Transverse colon (tissue), 4 donors: Measurements from ENCODE around the gene TAAR8. TPM values are rescaled to one million over a fixed set of nuclear protein-coding genes. Genes with fewer than 3 reads are reported as not detected.

Experiments
- DNase-seq: peaks from one replicate; pipeline ENCODE4 v3.0.0-alpha.2; 2019
- H3K27ac ChIP-seq, 4 donors: fragments of 200-600 bp; sonication (generic); 2 replicates each; pipeline ENCODE4 v1.5.1; 2016 to 2018; ENCODE audit warnings: inconsistent platforms in 4 of 4
- H3K27me3 ChIP-seq: fragments of 200-600 bp; sonication (generic); 2 replicates; pipeline ENCODE4 v1.5.1; 2017; ENCODE audit warnings: inconsistent platforms
- H3K36me3 ChIP-seq, 4 donors: fragments of 200-600 bp; sonication (generic); 2 replicates each; pipeline ENCODE4 v1.5.1; 2017 to 2019; ENCODE audit warnings: inconsistent platforms in 4 of 4
- H3K4me1 ChIP-seq, 4 donors: fragments of 200-600 bp; sonication (generic); 2 replicates each; pipeline ENCODE4 v1.5.1; 2017 to 2020; ENCODE audit warnings: inconsistent platforms in 4 of 4
- H3K4me3 ChIP-seq, 4 donors: fragments of 200-600 bp; sonication (generic); 1 replicate in 1 of 4; 2 replicates in 3 of 4; pipeline versions ENCODE4 v1.5.1 to v1.6.1; 2017 to 2019; ENCODE audit warnings: inconsistent platforms in 4 of 4
- H3K9me3 ChIP-seq, 2 donors: fragments of 200-600 bp; sonication (generic); 2 replicates each; pipeline ENCODE4 v1.5.1; 2017 to 2019; ENCODE audit warnings: inconsistent platforms in 2 of 2
- CTCF ChIP-seq, 5 experiments: fragments of 200-600 bp in 3 of 5; fragments of 450-650 bp in 2 of 5; sonication (generic) in 3 of 5; IDR thresholded peaks; 1 replicate in 2 of 5; 2 replicates in 3 of 5; pipeline ENCODE4 v1.5.1; 2016 to 2017; ENCODE audit warnings: antibody characterized with exemption in 5 of 5, inconsistent platforms in 3 of 5, mild to moderate bottlenecking in 2 of 5, moderate library complexity in 1 of 5
- EP300 ChIP-seq: sonication (generic); formaldehyde crosslinking; IDR thresholded peaks from one replicate; pipeline ENCODE4 v1.6.1; 2017; ENCODE audit warnings: antibody characterized with exemption, low read depth
- POLR2A ChIP-seq: fragments of 450-650 bp; IDR thresholded peaks from one replicate; pipeline ENCODE4 v1.6.1; 2016; ENCODE audit warnings: antibody characterized with exemption, mild to moderate bottlenecking, moderate library complexity
- POLR2AphosphoS5 ChIP-seq, 3 donors: sonication (generic); formaldehyde crosslinking; IDR thresholded peaks; one replicate each; pipeline ENCODE4 v1.6.1; 2016; ENCODE audit warnings: antibody characterized with exemption in 3 of 3
- WGBS, 2 donors: methylation state at CpG; one replicate each; pipeline ENCODE4 v1.1.5; 2018; ENCODE audit warnings: low coverage in 1 of 2; 5-methylcytosine and 5-hydroxymethylcytosine counted together
- in situ Hi-C, 4 donors: fragments of 200-750 bp; cut with MboI; loops; one replicate each; pipeline versions ENCODE4 v1.15.0 to v1.15.1; 2017; ENCODE audit warnings: low sequenced_read_pairs in 3 of 4, low pct_ligation_motif_present in 1 of 4, low pct_unique_long_range_greater_than_20kb in 1 of 4
- intact Hi-C: fragments of 100-400 bp; cut with DNase I; formaldehyde crosslinking; loops from one replicate; pipeline ENCODE4 v1.15.1; 2023; ENCODE audit warnings: low total_unique reads
- total RNA-seq, 4 donors: library from RNA; depleted of rRNA; stranded (reverse); fragments of >200 nt; gene quantifications; one replicate each; pipeline ENCODE4 v1.1.0, GENCODE V29; 2016

The TAAR8 gene
- total RNA-seq, 4 donors from 2014 or later = not detected

- no peak overlapping the region for H3K4me3 ChIP-seq
- peaks cover 24% of the 10 kb centered on the region for H3K27me3 ChIP-seq
- H3K27ac ChIP-seq = no peak overlapping the region
- no peaks in the 10 kb centered on the region for H3K36me3 ChIP-seq
- in situ Hi-C loops = loop anchor here (25.0 kb wide), 2 partner anchors 225 to 250 kb away; partner anchors contain the start of genes VNN2 (in 3 of the 4) and SLC18B1 (in 1 of the 4)
- WGBS, 2 donors = 74 to 78% methylated on average over 3 of the region's 3 CpGs
- TF ChIP-seq POLR2A = no peak
- TF ChIP-seq EP300 = no peak
- TF ChIP-seq POLR2AphosphoS5 (IDR thresholded peaks at IDR 0.05) = no peak
- no peak for TF ChIP-seq CTCF (IDR thresholded peaks at IDR 0.05)
- intact Hi-C loops = no loop called here
- no peaks in the 10 kb centered on the region for H3K4me1 ChIP-seq
- no peak for DNase-seq
- no peaks in the 10 kb centered on the region for H3K9me3 ChIP-seq
These were observed 15.3 kb upstream of the TAAR8 start for GRCh38 chr6:132537145-132537544.

GRCh38 chr6:132537977-132538376, 14.5 kb upstream of the TAAR8 start, which contains the start of gene TAAR9:
Gene TAAR9, plus strand, starts transcription at chr6:132538277. Its CDS starts 13 bp downstream, at chr6:132538290.
- H3K27me3 ChIP-seq = peaks cover 24% of the 10 kb centered on the region
- DNase-seq = no peak
- H3K9me3 ChIP-seq = no peaks in the 10 kb centered on the region
- TF ChIP-seq POLR2A (no peak), CTCF (IDR thresholded peaks at IDR 0.05) (no peak), POLR2AphosphoS5 (IDR thresholded peaks at IDR 0.05) (no peak), EP300 (no peak)
- intact Hi-C loops = no loop called here
- no peak within 1 kb of the TSS for H3K4me3 ChIP-seq
- no peaks in the 10 kb centered on the region for H3K4me1 ChIP-seq
- H3K27ac ChIP-seq = no peak within 1 kb of the TSS
- in situ Hi-C loops = loop anchor here (25.0 kb wide), 2 partner anchors 224 to 249 kb away; partner anchors contain the start of genes VNN2 (in 3 of the 4) and SLC18B1 (in 1 of the 4)
- H3K36me3 ChIP-seq = no peaks in the 10 kb centered on the region
- WGBS, 2 donors = 74 to 83% methylated on average over 4 of the region's 4 CpGs

GRCh38 chr6:132544826-132545225, 7.6 kb upstream of the TAAR8 start:
- no peaks in the 10 kb centered on the region for H3K4me1 ChIP-seq
- DNase-seq = no peak
- no peaks in the 10 kb centered on the region for H3K36me3 ChIP-seq
- H3K27me3 ChIP-seq = peaks cover 9% of the 10 kb centered on the region
- in situ Hi-C loops (loop anchor here (25.0 kb wide), 2 partner anchors 217 to 242 kb away; partner anchors contain the start of genes VNN2 (in 3 of the 4) and SLC18B1 (in 1 of the 4)), intact Hi-C loops (no loop called here)
- H3K27ac ChIP-seq = no peak overlapping the region
- H3K9me3 ChIP-seq = no peaks in the 10 kb centered on the region
- H3K4me3 ChIP-seq = no peak overlapping the region
- no peak for TF ChIP-seq CTCF (IDR thresholded peaks at IDR 0.05)
- no peak for TF ChIP-seq POLR2AphosphoS5 (IDR thresholded peaks at IDR 0.05)

GRCh38 chr6:132548746-132549463, 3.6 kb upstream of the TAAR8 start:
- WGBS, 2 donors = 83 to 86% methylated on average over 4 of the region's 4 CpGs
- no peak for DNase-seq
- Histone ChIP-seq H3K9me3 (no peaks in the 10 kb centered on the region), H3K36me3 (no peaks in the 10 kb centered on the region), H3K27me3 (no peaks in the 10 kb centered on the region), H3K4me1 (no peaks in the 10 kb centered on the region), H3K4me3 (no peak overlapping the region), H3K27ac (no peak overlapping the region)
- intact Hi-C loops = no loop called here
- TF ChIP-seq CTCF (IDR thresholded peaks at IDR 0.05) (no peak), POLR2A (no peak), EP300 (no peak), POLR2AphosphoS5 (IDR thresholded peaks at IDR 0.05) (no peak)
- in situ Hi-C loops = loop anchor here (25.0 kb wide), 2 partner anchors 213 to 238 kb away; partner anchors contain the start of genes VNN2 (in 3 of the 4) and SLC18B1 (in 1 of the 4)
